GM12865 (cell line): ENCODE results near the gene STAP2.
"Not testable (repeated sequence)": the region's sequence is repeated elsewhere in the genome, so short reads cannot be mapped to it uniquely, and the experiment has no call there.

Experiments
- DNase-seq: peaks from one replicate; pipeline ENCODE4 v3.0.0; 2010; ENCODE audit warnings: low read depth
- H3K4me3 ChIP-seq: 2 replicates; pipeline ENCODE4 v1.5.1; 2011; ENCODE audit warnings: mild to moderate bottlenecking, low read depth, low read length, control low read depth
- TF ChIP-seq, protein P1 (sequence below): IDR thresholded peaks from 2 replicates; pipeline ENCODE4 v1.5.1; 2011; ENCODE audit warnings: low read length, control low read depth, low read depth, inconsistent platforms; ENCODE audit not compliant: insufficient read depth; ENCODE audit errors: missing control alignments

The STAP2 gene

DNA sequence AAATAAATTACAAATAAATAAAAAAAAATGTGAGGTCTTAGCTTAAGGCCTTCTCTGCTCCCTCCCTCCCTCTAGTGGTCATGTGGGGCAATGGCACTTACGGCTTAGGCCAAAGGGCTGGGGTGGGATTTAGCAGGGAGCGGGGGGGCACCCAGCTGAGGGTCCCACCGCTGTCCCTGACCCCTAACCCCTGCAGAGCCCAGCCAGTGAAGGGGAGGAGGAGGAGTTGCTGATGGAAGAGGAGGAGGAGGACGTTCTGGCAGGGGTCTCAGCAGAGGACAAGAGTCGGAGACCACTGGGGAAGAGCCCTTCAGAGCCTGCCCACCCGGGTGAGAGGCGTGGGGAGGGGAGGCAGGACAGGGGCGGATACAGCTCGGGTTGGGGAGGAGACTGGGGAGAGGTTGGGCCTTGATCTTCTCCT, 14.1 kb upstream of the STAP2 start:
- no peak overlapping the region for H3K4me3 ChIP-seq
- peak; percentile 76 for DNase-seq
- TF ChIP-seq, protein P1, sequence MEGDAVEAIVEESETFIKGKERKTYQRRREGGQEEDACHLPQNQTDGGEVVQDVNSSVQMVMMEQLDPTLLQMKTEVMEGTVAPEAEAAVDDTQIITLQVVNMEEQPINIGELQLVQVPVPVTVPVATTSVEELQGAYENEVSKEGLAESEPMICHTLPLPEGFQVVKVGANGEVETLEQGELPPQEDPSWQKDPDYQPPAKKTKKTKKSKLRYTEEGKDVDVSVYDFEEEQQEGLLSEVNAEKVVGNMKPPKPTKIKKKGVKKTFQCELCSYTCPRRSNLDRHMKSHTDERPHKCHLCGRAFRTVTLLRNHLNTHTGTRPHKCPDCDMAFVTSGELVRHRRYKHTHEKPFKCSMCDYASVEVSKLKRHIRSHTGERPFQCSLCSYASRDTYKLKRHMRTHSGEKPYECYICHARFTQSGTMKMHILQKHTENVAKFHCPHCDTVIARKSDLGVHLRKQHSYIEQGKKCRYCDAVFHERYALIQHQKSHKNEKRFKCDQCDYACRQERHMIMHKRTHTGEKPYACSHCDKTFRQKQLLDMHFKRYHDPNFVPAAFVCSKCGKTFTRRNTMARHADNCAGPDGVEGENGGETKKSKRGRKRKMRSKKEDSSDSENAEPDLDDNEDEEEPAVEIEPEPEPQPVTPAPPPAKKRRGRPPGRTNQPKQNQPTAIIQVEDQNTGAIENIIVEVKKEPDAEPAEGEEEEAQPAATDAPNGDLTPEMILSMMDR = peak; percentile 85

DNA sequence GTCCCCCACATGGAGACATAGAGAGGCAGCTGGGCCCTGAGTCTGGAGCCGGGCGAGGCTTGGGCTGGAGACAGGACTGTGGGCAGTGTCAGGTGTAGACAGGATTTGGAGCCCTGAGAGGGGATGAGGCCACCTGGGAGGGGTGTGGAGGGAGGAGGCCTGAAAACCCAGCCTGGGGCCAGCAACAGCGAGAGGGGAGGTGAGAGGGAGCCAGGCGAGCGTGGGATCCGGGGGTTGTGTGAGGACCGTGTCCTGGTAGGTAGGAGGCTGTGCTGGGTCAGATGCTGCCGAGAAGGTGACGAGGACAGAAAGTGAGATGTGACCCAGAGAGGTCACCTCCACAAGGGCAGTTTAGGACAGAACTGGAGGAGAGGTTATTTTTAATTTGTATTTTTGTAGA, 12.1 kb upstream of the STAP2 start:
- TF ChIP-seq, protein P1 = no peak
- no peak overlapping the region for H3K4me3 ChIP-seq
- DNase-seq = no peak

DNA sequence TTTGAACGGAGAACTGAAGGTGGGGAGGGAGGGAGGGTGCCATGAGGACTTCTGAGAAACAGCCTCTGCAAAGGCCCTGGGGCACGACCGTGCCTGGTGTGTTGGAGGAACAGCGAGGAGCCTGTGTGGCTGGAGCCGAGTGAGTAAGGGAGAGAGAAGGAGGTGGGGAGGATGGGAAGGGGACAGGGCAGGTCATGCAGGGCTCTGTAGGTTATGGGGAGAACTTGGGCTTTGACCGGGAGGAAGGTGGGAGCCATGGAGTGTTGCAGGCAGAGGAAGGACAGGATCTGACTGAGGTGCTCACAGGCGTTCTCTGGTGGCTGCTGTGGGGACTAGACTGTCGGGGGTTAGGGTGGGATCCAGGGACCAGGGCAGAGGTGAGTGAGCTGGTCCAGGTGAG, 11.5 kb upstream of the STAP2 start:
- no peak for DNase-seq
- TF ChIP-seq, protein P1 = no peak
- H3K4me3 ChIP-seq = no peak overlapping the region

DNA sequence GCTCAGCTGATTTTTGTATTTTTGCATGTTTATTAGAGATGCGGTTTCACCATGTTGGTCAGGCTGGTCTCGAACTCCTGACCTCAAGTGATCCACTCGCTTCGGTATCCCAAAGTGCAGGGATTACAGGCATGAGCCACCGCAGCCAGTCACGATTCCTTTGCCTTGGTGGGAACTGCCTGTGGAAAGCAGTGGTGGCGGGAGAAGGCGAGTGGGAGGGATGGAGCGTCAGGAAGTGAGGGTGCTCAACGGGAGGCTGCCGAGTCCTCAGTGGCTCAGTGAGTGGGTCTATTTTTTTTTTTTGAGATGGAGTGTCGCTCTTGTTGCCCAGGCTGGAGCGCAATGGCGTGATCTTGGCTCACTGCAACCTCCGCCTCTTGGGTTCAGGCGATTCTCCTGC, 10.6 kb upstream of the STAP2 start:
- DNase-seq, H3K4me3 ChIP-seq: not testable (repeated sequence)

DNA sequence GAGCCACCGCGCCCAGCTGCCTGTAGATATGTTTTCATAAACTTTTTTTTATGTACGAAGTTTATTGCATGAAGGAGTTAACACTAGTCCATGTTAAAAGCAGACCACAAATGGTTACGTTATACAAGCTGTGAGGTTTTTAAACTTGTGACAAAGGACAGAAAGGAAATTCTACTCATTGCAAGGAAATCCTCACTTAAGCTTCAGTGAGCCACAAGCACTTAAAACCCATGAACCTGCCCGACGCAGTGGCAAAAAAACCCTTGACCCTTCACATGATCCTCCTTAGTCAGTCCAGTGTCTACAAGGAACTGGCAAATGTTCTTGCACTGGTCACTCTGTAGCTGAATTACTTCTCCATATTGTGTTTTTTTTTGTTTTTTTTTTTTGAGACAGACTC, 8.9 kb upstream of the STAP2 start:
- TF ChIP-seq, protein P1 = no peak
- DNase-seq = no peak
- H3K4me3 ChIP-seq = no peak overlapping the region

DNA sequence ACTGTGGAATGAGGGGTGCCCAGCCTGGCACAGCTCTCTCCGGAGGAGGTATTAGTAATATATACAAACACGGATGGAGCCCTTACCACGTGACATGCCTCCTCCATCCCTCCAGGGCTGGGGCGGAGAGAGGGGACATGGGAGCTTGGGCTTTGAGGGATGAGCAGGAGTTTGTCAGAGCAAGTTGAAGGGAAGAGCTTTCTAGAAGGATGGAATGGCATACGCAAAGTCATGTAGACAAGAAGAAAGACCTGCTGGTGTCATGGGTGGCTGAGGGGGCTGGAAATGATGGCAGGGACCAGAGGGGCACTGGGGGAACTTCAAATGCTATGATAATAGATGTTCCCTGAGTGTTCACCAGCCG, 7.4 kb upstream of the STAP2 start:
- no peak for DNase-seq
- no peak overlapping the region for H3K4me3 ChIP-seq
- TF ChIP-seq, protein P1 = no peak

DNA sequence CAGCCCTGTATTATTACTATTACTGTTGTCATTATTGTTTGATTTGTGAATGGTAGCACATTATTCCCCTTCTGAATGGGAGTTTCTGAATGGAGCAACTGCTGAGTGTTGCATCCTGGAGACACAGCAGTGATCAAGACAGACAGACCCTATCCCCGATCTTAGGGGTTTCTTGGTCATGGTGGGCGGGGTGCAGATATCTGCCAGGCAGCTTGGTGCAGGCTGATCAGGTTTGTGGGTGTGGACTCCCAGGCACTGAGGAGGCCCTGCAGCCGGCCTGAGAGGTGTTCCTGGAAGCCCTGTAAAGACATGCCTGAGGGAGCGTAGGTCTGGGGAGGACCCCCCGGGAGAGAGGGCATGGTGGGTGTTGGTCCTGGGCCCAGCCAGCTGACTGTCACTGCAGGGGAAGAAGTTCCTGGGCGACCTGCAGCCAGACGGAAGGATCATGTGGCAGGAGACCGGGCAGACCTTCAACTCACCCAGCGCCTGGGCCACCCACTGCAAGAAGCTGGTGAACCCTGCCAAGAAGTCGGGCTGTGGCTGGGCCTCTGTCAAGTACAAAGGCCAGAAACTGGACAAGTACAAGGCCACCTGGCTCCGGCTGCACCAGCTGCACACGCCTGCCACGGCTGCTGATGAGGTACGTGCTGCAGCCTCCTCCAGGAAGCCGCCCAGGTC, 6.9 kb upstream of the STAP2 start:
- H3K4me3 ChIP-seq = no peak overlapping the region
- no peak for DNase-seq
- TF ChIP-seq, protein P1 = no peak
